Stimulated activated CD4-positive, alpha-beta T cell treated with anti-CD3 and anti-CD28 coated beads, Interleukin-15, amount 100 ng/mL, for 48 hours (primary cell): Measurements from ENCODE around the gene KCNQ1.

ENCODE experiments used
- DNase-seq, 2 donors: peaks; one replicate each; pipeline ENCODE4 v3.0.0-alpha.2; 2020; ENCODE audit warnings: low read depth in 2 of 2

KCNQ1 gene

DNA sequence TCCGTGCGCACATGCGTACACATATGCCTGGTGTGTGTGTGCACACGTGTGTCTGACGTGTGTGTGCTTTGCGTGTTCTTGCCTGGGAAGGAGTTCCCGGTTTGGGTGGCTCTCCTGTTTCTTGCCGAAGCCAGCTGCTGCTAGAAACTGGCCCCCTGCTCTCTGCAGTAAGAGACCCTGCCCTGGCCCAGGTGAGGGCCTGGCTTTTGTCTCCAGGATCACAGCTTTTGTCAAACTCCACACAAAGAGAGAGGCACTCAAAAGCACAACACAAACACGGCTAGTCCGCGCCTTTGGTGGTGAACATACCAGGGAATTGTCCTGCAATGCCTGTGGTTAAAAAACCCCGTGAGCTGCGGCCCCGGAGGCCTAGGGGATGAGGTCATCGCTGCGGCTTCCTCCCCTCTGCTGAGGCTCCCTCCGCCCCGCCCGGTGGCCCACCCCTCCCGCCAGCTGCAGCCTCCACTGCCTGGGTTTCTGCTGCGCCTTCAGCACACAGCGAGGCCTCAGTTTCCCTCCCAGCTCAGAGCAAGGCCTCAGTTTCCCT is 88.9 kb downstream of the KCNQ1 start:
- no peak for DNase-seq

DNA sequence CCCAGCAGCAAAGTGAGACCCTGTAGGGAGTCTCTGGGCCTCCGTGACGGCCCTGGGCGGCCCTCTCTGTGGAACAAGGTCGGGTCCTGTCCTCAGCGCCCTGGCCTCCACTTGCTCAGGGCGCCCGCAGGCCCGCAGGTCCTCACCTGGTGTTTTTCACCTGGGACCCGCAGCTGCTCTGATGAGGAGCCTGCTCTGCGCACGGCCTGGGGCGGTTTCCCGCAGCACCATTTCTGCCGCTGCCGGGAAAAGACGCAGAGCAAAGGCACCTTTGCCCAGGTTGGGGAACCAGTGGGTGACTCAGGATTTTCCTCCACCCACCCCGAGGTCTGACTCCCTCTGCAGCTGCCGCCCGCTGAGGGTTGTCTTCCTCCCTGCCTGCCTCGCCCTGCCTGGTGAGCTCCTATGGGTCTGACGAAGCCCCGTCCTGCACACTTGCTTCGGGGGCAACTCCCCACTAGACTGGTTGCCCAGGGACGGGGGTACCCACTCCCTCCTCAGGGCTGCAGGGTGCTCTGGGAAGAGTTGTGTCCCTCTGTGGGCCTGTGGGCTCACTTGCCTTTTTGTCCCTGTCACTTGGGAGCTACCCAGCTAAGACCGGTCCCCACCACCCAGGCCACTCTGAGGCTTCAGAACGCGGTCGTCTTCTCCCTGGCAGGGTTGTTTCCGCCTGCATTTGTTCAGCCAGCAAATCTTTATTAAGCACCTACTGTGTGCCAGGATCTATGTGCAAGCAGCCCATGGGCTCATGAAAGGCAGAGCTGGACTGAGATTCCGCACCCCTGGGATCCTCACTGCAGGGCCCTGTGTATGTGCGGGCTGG is 89.5 kb downstream of the KCNQ1 start:
- no peak for DNase-seq

DNA sequence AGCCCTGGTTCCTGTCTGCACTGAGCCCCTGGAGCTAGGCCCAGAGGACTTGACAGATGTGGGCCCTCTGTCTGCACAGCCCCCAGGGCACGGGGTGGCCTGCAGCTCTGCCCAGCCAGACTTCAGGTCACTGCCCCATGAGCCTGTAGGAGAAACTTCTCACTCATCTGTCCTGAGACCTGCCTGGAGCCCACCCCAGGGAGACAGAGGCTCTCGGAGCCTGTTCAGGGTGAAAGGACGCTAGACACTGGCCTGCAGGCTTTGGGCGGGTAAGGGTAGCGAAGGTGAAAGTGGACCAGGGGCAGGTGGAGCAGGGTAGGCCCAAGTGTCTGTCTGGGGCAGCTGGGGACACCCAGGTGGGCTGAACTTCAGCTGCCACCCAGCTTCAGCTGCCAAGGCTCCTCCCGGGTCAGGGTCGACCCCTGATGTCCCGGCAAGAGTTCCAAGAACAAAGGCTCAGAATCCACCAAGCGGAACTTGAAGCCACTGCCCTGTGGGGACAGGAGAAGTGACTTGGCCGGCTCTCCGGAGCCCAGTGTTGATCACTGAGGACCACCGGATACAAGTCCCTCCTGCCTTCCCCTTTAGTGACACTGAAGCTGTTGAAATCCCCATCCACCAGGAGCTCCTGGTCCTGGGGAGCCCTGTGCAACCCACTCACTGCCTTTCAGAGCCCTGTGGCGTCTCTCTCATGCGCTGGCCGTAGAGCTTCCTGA is 90.3 kb downstream of the KCNQ1 start:
- DNase-seq: no peak

DNA sequence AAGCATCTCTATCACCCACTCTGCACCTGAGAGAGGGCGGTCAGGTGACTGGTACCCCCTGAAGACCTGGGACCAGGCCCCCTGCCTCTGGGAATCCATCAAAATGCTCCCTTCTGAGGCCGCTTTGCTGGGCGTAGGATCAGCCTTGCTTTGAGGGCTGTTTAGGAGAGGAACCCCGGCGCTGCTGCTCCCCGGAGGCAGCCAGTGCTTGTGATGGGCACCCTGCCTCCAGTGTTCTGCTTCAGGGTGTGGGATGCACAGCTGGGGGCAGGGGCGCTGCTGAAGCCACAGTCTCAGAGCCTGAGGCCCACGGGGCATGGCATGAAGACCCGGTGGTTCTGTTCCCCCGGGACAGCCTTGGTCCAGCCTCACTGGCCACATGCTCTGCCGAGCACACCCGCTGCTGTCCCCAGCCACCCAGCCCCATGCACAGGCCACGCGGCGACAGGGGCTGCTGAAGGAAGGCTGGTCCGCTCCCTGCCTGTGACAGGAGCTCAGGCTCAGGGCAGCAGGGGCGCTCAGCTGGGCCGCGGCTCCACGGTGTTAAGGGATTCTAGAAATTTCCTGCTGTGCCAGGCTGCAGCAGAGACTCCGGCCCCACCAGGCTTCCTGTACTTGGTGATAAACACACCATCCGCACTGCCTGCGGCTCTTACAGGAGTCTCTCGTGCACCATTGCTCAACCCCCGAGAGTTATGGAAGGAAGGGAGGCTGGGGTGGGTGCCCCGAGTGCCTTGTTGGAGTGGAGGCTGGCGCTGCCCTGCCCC is 91.0 kb downstream of the KCNQ1 start:
- no peak for DNase-seq

DNA sequence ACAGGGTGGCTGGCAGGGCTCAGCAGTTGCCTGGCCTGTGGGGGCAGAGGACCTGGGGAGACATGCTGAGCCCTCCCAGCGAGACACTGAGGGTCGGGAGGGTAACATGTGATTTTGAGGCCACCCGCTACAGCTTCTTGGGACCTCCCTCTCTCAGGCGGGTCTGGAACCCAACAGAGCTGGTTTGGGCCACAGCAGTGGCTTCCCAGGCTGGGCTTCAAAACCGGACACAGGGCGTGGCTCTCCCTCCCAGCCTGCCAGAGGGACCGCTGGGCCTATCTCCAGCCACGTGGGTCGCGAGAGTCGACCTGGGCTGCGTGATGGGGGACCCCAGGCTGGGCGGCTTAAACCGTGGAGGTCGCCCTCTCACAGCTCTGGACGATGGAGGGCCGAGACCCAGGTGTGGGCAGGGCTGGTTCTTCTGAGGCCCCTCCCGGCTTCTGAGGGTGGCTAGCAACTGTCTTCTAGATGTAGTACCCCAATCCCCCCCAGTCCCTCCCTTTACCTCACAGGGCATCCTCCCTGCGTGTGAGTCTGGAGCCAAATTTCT is 91.7 kb downstream of the KCNQ1 start:
- no peak for DNase-seq

DNA sequence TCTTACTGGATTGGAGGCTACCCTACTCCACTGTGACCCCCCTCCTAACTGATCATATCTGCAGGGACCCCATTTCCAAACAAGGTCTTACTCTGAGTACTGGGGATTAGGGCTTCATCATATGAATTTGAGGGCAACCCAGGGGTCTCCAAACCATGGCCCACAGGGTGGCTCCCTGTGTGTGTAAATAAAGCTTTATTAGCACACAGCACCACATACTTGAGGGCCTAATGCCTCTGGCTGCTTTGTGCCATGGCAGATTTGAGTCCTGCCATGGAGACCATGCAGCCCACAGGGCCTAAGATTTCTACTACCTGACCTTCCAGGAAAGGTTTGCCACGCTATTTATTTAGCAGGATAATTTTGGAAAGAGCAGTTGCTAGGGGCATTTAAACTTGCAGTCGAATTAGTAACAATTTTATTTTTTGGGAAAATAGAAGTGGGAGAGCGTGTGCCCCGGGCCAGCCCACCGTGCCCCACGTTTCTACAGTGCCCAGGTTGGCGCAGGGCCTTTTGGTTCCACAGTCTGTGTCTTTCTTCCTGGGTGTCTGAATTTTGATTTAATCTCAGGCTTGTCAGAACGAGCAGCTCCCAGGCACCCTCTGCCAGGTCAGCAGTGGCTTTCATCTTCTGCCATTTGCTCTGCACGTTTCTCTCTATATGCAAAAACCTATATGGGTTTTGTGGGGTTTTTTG is 92.3 kb downstream of the KCNQ1 start:
- DNase-seq: no peak

DNA sequence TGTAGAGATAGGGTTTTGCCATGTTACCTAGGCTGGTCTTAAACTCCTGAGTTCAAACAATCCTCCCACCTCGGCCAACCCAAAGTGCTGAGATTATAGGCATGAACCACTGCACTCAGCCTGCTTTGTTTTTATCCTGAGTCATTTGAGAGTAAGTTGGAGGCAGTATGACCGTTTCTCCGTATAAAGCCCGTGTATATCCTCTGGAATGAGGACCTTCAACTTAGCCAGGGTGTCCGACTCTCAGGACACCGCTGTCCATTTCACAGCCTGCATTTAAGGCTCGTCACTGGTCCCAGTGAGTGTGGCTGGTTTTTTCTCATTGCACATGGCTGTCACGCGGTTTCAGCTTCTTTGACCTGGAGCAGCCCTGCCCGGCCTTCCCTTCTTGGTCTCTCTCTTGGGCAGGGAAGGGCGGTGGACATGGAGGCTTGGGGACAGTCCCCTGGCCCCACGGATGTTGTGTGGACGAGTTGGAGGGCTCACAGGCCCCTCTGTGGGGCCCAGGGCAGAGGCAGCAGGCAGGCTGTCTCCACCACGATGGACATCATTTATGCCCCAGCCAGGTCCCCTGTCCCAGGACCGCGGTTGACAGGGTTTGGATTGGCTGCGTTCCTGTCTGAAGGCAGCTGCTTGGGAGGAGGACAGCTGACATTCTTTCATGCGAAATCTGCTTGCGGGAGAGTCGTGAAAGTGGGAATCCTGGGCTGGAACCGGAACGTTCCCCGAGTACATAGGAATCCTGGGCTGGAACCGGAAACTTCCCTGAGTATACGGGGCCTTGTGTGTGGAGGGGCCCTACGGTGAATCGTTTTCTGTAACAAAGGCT is 93.3 kb downstream of the KCNQ1 start:
- no peak for DNase-seq

DNA sequence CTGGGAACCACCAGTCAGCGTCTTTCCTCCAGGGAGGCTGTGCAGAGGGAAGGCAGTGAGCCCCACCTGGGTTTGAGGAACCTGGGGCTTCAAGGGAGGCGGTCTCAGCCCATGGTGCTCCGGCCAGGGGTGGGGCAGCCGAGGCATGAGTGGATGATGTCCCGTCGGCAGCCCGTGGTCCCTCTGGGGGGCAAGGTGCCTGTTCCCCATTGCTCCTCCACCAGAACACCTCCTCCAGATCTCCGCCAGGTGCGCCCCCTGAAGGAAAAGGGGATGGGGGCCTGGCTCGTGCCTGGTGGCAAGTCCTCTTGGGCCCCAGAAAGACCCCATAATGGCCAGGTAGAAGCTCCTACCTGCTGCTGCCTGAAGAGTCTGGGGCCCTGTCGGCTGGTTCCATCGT is 94.1 kb downstream of the KCNQ1 start:
- no peak for DNase-seq

DNA sequence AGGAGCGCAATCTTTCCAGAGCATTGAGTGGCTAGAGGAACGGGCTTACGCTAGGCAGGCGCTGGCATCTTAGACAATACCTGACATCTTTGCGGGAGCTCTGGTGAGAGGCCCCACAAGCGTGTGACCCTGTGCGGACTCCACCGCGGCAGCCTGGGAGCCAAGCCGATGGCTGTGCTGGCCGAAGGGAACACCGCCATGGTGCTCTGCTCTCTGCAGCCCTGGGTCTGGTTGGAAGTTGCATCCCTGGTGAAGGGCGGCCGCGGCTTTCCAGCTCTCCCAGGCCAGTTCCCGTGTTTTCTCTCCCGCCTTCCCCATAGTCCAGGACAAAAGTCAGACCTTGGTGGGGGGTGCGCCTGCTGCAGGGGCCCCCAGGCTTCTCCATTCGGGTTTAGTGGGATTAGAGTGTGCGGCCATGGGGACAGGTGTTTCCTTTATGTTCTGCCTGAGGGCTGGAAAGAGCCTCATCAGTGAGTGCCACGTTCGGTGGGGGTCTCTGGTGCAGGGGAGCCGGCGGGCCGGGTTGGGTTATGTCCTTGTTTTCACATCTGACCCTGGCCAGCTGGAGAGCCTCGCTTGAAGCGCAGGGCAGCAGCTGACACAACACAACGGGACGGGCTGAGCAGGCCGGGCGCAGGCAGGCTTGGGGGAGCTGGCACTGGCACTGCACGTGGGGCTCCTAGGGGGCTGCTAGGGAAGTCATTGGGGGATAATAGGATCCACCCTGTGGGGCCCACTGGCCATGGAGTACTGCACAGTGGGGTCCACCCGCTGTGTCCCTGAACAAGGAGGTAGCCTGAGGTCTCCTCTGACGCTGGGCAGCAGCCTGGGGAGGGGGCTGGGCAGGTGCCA is 94.8 kb downstream of the KCNQ1 start:
- DNase-seq: no peak

DNA sequence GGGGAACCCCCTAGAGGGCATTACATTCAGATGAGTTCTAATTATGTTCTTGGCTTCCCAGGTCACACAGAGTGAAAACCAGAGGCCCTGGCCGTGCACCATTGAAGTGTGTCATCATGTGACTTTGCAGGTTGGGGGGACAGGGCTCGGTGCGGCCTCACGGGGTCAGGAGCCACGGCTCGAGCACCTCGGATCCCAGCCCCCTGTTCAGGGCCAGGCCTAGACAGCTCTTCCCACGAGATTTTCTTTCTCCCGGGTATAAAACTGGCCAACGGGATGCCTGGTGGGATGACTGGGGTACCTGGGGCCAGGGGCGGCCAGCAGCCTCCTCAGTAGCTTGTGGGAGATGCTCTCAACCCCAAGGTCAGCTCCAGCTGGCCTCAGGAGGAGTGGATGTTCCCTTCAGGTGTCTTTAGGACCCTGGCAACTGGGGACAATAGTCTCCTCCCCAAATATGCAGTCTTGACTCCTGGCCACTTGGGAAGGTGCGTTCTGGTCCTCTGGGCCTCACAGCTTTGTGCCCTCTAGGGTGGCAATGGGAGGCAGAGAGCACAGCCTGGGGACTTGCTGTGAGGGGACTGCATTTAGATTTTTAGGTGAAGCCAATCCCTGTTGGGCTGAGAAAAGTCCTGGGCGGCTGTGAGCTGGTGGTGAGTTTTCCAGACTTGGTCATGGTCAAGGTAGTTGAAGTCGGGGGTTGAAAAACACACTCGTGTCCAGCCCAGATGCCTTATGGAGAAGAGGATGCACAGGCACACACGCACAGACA is 95.6 kb downstream of the KCNQ1 start:
- no peak for DNase-seq

DNA sequence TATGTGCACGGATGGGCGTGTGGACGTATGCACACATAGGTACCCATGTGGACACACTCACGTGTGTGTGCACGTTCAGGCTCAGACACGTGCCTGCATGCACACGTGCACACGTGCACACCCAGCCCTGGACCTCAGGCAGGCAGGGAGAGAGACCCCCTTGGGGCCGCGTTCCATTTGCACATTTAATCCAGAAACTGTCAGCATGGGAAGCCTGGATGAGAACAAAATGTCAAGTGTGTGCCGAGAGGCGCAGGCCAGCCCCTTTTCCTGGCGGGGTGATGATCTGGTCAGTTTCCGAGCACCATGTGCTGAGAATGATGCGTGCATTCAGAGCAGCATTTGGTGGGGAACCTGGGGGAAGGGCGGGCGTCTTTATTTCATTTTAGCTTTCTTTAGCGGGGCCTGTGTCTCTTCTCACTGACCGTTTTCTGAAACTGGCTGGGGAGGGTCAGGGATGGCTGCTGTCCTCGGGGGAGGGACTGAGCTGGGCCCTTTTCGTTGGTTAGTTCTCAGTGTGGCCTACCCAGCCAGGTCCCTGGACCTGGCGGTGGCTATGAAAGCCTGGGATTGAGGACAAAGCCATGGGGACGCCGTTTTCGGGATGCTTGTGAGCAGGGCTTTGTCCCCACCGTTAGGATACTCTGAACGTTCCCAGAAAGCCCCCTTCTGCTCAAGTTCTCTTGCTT is 96.3 kb downstream of the KCNQ1 start:
- DNase-seq: no peak

DNA sequence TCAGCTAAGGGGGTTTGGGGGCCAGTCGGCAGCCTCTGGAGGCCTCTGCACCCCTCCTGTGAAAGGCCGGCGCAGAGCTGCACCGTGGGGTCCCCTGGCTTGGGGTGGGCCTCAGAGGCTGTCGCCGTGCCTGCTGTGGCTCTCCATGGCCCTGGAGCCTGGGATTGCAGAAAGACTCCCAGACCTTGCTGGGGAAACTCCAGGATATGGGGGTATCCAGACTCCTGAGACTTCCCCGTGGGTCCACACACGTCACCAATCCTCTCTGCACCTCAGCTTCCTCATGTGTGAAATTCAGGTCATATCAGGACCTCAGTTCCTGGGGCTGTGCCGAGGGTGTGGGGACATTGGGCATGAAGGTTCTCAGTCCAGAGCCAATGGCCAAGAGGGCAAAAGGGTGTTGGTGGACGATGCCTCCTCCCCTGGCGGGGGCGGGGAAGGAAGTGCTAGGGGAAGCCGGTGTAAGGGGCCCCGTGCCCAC is 97.1 kb downstream of the KCNQ1 start:
- no peak for DNase-seq

DNA sequence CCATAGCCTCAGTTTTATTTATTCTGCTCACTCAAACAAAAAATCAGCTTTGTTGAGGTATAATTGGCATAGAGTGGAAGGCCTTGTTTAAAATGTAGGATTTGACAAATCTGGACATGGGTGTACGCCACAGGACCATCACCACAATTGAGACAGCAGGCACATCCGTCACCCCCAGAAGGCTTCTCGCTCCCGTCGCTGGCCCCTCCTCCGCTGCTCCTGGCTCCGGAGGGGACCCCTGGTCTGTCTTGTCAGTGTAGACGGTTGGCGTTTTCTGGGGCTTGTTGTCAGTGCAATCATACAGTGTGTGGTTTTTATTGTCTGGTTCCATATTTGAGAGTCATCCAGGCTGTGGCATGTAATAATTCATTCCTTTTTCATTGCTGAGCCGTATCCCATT is 97.6 kb downstream of the KCNQ1 start:
- DNase-seq: no peak

DNA sequence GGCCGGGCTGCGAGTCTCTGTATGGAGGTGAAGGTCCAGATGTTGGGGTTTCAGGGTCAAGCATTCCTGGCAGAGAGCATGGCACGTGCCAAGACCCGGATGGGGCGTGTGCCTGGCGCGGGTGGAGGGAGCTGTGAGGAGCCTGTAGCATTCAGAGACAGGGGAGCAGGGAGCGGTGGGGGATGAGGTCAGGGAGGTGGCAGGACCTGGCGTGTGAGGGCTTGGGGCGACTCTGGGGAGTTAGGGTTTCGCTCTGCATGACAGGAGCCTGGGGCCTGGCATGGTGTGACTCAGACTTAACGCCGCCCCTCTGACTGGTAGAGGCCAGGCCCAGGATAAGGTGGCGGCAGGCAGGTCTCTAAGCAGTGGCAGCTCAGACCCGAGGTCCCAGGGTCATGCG is 103.0 kb downstream of the KCNQ1 start:
- DNase-seq: no peak

DNA sequence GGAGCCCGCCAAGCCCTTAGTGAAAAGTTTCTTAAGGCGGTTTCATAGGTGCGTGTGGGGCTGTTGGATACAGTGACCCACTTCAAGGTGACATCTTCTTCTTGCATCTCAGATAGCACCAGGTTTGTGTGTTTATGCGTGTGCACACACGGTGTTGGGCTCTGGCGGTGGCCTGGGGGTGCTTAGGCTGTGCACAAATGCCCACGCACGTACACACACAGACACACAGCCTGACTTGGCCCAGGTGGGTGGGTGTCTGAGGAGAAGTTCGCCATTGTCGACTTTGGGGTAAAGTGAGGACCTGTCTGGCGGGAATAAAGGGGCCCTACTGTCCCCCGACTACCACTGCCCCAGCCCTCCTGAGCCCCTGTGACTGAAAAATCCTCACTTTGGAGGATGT is 103.8 kb downstream of the KCNQ1 start:
- DNase-seq: no peak

DNA sequence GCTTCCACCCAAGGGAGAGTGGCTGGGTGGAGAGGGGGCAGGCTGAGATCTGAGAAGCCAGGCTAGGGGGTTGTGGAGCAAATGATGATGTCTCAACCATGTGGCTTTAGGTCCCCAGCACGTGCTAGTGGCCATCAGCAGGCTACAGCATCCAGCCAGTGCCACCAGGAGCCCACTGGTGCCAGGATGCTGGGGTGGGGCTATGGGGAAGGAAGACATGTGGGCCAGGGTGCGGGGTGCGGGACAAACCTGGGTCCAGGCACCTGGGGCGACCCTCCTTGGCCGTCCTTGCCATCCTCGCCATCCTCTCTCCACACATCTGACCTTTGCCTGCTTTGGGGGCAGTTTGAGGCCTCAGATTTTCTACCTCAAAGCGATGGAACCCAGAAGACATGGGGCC is 104.3 kb downstream of the KCNQ1 start:
- DNase-seq: no peak

DNA sequence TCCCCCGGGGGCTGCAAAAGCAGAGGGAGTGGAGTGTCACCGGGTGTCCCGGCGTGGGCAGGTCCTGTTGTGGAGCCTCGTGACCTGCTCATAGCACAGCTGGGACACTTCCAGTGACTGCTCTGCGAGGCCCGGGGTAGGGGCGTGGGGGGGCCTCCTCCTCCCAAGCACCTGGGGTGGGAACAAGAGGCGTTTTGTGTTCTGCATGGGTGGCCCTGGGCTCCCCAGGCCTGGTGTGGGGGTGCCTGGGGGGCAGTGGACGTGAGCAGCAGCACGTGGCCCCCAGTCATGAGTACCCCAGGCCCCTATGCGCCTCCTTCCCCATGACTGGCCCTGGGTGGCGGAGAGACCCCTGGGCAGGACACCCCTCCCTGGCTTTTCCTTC is 104.7 kb downstream of the KCNQ1 start:
- no peak for DNase-seq
